Non-pigmented ciliary epithelial cell (primary cell): ENCODE results near the gene MFSD6.

Source experiments
- DNase-seq: peaks from one replicate; pipeline ENCODE4 v3.0.0-alpha.2; 2010; ENCODE audit warnings: low read depth

Gene MFSD6

GRCh38 chr2:190532581-190532980 is 124.4 kb downstream of the MFSD6 start:
- no peak for DNase-seq

GRCh38 chr2:190533175-190533967 is 125.2 kb downstream of the MFSD6 start:
- DNase-seq: no peak

GRCh38 chr2:190533968-190534309 is 125.8 kb downstream of the MFSD6 start:
- DNase-seq: no peak

GRCh38 chr2:190534310-190535120 is 126.4 kb downstream of the MFSD6 start, which contains the start of gene NEMP2:
TSS of gene NEMP2 (minus strand) at chr2:190534722. CDS start at chr2:190534655, 67 bp downstream.
- no peak for DNase-seq

- DNase-seq: no peak
Measured at GRCh38 chr2:190535121-190535439, 126.9 kb downstream of the MFSD6 start.

DNA sequence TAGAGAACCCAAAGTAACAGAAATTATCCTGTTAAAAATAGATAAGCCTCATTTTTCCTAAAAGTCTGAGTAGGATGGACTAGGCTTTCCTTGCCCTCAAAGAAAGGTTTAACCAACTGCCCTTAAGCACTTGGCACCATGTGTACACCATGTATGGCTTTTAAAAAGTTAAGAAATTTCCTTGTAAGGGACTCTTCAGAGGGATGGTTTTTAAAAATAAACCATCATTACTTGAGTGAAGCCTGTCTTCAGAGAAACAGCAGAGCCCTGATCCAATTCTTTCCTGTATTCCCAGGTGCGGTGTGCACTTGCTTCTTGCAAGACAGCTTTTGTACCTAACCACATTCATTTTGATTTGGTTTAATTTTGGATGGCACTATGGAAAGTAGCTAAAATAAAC is 127.4 kb downstream of the MFSD6 start:
- DNase-seq: no peak

DNA sequence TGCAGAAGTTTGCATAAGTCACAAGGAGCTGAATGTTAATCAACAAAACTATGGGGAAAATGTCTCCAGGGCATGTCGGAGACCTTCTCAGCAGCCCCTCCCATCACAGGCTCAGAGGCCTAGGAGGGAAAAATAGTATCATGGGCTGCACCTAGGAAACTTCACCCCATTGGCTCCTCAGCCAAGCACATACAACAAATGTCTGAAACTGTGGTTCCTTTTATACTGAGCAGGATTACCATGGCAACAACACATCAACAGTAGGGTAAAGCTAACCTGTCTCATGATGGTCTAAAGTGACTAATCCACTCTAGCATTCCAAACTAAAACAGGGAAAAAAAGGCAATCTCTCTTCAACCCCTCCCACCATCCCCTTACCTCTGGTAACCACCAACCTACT is 129.6 kb downstream of the MFSD6 start:
- DNase-seq: no peak

GRCh38 chr2:190538201-190538600 is 130.0 kb downstream of the MFSD6 start:
- DNase-seq: no peak

GRCh38 chr2:190540048-190540447 is 131.9 kb downstream of the MFSD6 start:
- DNase-seq: no peak

GRCh38 chr2:190545093-190545492 is 136.9 kb downstream of the MFSD6 start:
- no peak for DNase-seq

- DNase-seq: no peak
Measured at GRCh38 chr2:190545555-190546385, 137.6 kb downstream of the MFSD6 start.

- DNase-seq: no peak
Measured at GRCh38 chr2:190546734-190547133, 138.6 kb downstream of the MFSD6 start.

DNA sequence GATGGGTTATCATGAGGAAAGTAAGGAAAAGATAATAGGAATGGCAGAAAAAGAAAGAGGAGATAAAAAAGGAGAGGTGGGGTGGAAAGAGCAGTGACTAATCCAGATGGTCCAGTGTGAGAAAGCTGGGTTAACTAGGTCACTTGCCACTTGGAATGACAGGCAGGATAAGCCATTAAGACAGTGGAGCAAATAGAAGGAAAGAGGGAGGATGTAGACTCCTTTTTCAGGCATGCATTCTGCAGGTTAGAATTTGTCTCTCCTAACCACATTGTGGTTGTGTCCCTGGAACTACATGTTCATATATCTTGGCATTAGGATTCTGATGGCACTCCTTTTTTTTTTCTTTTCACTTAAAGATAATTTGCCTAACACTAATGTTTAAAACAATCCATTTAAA is 139.7 kb downstream of the MFSD6 start:
- no peak for DNase-seq

- no peak for DNase-seq
Measured at GRCh38 chr2:190550137-190550536, 142.0 kb downstream of the MFSD6 start.
